ENCODE measurements around the gene PEX11B.

Gene PEX11B, protein sequence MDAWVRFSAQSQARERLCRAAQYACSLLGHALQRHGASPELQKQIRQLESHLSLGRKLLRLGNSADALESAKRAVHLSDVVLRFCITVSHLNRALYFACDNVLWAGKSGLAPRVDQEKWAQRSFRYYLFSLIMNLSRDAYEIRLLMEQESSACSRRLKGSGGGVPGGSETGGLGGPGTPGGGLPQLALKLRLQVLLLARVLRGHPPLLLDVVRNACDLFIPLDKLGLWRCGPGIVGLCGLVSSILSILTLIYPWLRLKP

DNA sequence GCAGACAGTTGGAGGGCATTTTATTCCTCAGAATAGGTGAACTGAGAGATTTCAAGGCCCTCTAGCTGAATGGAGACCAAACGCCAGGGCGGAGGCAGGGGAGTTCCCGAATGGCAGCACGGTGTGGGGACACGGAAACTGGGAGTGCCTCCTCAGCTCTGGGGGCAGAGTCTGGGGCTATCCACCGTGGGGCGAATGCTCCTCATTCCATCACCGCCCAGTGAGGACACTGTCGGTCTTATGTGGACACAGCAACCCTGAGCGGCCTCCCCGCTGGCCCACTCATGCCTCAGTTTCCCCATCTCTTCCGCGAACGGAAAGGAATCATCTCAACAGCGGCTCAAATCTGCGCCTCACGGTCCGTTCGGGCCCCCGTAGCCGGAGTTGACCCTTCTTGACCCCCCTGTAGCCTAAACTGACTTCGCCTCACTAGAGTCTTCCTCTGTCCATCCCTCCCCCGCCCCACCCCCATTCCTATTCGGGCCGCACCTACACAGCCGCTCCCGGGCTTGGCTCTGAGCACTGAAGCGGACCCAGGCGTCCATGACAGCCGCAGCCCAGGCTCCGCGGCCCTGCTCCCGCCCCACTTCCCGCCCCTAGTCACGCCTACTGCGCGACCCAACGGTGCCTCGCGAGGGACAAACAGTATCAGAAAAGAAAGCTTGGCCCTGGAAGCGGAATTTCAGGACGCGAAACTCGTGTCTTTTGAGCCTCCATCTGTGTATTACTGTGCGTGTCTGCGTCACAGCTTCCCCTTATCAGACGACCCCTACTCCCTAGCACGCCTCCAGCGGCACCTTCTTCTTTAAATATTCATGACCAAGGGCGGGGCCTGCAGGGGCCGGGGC lies at the start of gene PEX11B:
Gene PEX11B (minus strand): TSS at position 574 of the 848 bp plus-strand sequence. CDS start 29 bp downstream, at position 545.
- DNase-seq (ENCODE audit: low spot score), result peak; percentile 93

DNA sequence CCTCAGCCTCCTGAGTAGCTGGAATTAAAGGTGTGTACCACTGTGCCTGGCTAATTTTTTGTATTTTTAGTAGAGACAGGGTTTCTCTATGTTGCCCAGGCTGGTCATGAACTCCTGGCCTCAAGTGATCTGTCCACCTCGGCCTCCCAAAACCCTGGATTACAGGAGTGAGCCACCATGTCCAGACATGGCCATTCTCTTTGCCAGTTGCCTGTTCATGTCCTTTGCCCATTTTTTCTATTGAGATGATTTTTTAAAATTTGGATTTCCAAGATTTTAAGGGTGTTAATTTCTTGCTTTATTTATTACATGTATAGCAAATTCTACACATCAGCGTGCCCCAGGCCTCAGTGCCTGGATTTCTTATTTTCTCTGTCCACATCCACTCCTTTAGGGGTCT lies 48.8 kb upstream of the PEX11B start:
- no peak for DNase-seq (ENCODE audit: low spot score)

DNA sequence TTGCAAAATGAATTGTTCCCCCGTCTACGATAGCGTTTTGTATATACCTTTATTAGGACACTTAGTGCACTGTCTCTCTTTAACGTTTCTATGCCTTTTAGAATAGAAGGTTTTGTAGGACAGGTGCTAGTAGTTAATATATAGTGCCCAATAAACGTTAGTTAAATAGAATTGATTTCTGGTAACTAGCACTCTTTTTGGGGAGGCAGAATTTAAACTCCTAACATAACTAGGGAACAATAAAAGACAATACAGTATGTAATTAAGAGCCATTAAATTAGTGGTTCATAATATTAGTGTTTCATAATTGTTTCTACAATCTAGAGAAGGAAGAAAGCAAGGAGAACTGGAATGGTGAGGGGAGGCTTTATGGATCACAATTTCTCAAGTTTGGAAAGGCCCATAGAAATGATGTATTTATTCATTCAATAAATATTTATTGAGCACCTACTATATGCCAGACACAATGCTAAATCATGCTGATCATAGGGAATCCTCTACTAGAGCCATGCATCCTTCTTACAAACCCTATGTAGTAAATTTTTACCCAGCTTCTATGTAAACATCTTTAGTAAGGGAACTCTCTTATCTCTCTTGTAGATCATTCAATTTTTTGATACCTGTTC lies 46.7 kb upstream of the PEX11B start:
- DNase-seq (ENCODE audit: low spot score), result no peak

DNA sequence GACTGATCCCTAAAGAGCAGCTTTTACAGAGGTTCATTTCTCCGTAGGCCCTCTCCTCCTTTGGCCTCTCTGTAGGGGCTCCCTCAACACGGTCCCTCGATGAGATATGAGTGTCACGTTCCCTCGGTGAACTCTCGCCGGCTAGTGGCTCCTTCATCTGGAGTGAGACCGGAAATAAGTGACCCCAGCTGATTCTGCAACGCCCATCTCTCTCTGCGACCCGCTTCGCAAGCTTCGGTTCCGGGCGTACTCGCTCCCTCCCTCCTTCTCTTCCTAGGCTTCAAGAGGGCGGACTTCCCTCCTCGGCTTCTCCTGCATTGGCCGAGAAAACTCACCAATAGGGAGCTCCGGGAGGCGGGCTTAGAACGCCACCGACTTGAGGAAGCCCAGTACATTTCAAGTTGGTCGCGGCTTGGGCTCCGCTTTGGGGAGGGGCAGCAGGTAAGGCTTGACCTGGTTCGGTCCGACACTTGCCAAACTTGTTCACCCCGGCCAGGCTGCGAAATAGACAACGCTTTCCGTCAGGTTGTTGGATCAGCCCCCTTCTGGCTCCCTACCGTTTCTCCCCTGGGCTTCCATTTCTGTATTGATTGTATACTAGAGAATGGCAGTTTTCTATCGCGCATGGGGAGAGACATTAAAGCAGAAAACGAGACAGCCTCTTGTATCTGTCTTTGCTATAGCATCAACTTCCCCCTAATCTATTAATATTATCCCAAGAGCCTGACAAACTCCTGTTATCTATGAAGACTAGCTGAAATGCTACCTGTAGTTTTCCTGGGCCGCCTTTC lies 46.0 kb upstream of the PEX11B start, which contains the start of the genes ANKRD34A and POLR3GL:
Gene ANKRD34A (minus strand): TSS at position 248 of the 791 bp plus-strand sequence. CDS start 2,816 bp downstream, outside the sequence.
Gene POLR3GL (plus strand): TSS at position 363 of the 791 bp plus-strand sequence. CDS start 10,176 bp downstream, outside the sequence.
- peak; percentile 98 for DNase-seq (ENCODE audit: low spot score)

DNA sequence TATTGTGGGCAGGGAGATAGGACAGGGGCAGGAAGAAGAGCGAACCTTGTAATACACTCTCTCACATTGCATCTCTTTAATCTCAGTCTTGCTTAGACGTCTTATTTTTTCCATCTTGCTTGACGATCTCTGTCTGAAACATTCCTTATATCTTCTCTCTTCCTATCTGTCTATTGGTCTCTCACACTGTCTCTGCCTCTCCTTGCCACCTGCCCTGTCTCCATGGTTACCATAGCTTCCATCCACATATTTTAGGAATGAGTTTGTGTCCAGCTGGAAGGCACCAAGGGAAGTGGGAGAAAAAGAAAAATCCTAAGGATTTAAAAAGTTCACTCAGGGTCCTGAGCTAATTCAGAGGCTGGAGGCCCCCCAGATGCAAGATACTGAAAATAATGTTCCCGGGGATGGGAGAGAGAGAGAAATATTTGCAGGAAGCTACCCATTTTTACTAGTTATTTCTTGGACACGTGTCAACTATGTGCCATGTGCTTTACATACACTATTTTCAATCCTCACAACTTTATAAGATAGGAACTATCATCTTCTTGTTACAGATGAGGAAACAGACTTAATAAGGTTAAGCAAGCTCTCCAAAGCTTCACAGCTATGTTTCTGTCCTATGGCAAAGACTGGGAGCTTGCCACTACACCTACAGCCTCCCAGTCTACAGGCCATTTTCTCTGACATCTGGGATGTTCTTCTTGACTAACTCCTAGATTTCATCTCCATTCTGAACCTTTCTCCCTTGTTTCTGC lies 44.9 kb upstream of the PEX11B start:
- DNase-seq (ENCODE audit: low spot score), result no peak

DNA sequence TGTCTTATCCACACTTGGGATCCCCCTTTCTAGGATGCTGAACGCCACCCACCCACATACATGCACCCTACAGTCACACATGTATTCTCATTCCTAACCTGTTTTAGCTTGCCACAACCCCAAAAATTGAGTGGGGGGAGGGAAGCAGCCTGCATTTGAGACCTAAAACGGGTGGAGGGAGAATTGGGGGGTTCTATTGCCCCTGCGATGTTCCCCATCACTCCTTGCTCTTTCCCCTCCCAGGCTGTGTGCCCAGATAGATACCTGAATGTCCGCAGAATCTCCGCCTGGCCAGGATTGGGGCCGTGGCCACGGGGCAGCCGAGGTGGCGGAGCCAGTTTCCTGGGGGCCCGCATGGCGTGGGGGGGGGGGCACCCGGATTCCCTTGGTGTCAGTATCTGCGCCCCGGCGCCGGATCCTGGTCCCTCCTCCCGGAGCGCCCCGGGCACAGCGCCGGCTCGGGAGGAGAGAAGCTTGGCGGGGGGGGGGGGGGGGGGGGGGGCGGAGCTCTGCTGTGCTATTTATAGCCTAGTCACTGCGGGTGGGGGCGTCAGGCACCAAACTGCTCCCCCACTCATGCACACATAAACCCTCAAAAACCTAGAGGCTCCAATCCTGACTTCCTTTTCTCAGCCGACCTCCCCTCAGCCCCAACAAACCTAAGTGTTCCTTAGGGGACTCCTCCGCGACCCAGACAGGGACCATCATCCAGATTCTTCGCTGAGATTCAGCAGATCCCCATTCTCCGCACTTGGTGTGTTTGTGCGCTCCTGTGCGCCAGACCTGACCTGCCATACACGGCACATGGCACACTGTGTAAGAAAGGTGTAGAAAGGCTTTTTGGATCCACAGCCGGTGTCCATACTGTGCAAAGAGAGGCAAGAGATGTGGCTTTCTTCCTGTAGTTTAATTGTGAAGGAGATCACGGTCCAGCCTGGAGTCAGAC lies 43.9 kb upstream of the PEX11B start:
- DNase-seq (ENCODE audit: low spot score), result peak; percentile 82

DNA sequence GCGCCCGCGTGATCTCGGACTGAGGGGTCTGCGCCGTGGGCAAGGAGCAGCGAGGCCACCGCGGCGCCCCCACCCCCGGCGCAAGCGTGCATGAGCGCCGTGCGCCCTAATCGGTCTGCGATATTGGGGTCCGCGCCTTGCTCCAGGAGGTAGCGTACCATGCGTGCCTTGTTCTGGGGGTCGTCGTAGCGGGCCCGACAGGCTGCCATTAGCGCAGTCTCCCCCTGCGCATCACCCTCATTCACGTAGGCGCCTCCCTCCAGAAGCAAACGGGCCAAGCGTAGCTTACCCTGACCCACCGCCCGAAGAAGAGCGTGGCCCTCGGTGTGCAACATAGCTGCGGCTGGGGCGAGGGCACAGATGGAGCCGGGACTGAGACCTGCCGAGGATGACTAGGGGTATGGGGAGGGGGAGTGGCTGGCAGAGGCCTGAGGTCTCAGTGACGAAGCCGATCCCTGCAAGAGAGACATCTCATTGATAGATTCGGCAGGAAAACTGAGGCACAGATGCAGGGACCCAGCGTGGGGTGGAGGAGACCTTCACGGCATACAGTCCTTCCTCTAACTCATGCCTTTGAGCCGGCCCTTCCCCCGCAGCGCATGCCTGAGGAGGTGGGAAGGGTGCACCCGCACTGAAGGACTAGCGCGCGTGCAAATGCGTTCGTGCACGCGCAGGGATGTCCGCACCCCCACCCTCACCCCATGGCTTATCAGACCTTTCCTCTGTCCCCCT lies 43.1 kb upstream of the PEX11B start:
- peak; percentile 75 for DNase-seq (ENCODE audit: low spot score)

DNA sequence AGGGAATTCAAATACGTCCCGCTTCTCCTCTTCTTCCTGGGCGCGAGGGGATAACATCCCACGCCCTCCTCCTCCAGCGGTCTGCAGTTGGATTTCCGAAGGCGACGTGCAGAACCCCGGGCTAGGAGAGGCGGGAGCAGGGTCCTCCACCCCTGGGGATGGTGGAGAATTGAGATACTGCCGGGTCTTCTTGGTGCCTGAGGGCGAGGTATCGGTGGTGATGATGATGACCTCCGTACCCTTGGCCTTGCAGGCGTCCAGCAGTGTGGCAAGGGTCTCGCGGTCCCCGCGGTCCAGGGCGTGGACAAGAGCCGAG lies 42.5 kb upstream of the PEX11B start:
- no peak for DNase-seq (ENCODE audit: low spot score)

DNA sequence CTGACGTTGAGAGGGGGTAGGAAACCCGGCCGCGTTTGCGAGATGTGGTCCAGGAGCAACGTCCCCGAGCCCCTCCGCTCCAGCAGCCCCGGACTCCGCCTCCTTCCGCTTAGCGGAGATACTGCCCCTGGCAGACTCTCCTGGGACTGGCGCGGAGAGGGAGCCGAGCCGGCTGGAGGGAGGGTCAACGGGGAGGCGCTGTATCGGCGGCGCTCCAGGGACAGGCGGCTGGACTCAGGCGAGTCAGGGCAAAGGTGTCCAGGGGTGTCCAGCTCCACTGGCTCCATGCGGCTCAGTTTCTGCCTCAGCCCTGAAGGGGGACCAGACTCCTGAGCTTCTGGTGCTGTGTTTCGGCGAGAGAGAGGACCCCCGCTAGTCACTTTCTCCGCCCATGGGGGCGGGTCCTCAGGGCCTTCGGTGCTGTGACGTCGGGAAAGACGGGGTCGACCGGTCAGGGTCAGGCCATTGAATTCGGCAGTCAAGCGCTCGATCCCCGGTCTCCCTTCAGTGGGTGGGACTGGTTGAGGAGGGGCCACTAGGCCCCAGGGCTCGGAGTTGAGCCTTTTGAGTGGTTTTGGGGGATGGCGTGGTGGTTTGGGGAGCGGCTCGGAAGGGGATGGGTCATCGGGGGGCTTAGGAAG lies 42.1 kb upstream of the PEX11B start:
- peak; percentile 79 for DNase-seq (ENCODE audit: low spot score)

DNA sequence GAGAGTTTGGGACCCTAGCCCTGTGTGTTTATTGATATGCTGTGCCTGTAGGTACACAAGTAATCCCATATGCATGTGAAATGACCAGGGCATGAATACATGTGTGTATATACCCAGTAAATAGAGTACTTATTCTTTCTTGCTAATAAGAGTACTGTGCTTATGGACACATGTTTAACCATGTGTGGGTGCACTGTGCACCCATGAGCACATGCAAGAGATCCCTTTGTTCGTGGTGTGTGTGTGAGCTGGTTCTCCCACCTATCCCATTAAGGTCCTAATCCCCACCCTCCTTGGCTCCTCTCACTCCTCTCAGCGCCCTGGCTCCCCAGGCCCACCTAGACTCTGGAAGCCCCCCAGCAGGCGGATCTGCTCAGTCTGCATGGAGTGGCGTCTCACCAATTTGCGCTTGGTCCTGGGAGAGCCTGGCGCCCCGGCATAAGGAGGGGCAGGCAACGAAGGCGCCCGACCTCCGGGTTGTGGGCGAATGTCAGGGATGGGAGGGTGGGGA lies 41.5 kb upstream of the PEX11B start:
- no peak for DNase-seq (ENCODE audit: low spot score)

DNA sequence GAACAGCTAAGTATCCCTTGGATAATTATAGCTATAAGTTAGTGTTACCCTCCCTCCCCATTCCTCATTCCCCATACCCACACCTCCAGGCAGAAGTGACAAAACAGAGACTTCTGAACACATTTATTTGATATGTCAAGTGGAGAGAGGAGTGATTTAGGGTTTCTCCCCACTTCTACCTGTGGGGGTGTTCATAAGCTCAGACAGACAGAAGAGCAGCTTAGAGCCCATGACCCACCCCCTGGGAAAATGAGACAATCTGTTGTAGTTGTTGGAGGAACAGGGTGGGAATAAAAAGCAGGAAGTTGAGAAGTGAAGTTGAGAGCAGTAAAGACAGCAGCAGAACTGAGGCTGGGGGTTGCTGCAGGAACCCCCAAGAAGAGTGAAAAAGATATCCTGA lies 40.8 kb upstream of the PEX11B start:
- DNase-seq (ENCODE audit: low spot score), result no peak

DNA sequence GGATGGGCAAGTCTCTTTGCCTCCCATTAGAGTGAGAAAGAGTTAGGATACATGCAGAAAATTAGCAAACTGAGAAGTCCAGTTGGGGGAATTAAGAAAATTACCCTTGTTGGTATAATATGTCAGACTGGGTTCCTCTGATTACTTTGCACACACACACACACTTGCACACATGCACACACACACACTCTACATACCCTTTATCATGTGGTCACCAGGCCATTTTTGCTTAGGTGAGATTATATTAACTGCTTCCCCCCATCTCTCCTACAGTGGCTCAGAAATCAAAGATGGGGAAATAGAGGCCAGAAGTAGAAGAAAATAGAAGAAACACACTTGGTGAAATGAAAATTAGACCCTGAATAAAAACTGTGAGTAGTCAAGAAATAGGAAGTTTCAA lies 40.2 kb upstream of the PEX11B start:
- DNase-seq (ENCODE audit: low spot score), result no peak

DNA sequence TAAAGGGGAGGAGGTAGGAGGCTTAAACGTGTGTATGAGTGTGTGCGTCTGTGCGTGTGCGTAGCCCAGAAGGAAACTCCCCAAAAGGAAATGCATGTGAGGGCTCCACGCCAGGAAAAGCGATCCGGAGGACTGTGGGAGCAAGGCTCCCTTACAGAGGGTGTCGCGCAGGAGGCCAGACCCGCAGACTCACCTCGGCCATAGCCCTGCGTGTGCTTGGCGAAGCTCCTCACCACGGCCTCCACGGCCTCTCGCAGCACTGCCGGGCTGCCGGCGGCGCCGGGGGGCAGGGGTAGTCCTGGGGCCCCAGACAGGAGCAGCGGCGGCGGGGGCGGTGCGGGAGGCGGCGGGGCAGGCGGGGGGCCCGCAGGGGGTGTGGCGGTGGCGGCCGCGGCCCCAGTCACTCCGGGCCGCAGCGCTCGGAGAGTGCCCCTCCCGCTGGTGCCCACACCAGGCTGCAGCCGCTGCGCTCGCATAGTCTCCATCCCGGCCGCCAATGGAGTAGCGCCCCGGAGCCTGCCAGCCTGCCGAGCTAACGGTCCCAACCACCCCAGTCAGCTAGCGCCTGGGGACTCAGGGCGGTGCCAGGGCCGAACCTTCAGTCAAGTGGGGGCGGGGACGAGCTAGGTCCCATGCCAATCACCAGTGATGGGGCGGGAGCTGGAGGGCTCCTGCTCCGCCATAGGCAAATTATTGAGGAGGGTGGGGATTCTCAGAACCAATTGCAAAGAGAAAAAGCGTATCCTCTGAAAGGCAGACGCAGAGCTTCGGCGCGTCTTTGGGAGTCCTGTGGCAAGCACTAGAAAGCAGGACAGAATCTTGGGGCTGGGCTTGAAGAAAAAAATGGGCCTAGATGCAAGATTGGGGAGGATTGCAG lies 39.2 kb upstream of the PEX11B start, which contains the start of gene LIX1L:
Gene LIX1L (minus strand): TSS at position 575 of the 877 bp plus-strand sequence. CDS start 90 bp downstream, at position 485.
- DNase-seq (ENCODE audit: low spot score), result peak; percentile 99

DNA sequence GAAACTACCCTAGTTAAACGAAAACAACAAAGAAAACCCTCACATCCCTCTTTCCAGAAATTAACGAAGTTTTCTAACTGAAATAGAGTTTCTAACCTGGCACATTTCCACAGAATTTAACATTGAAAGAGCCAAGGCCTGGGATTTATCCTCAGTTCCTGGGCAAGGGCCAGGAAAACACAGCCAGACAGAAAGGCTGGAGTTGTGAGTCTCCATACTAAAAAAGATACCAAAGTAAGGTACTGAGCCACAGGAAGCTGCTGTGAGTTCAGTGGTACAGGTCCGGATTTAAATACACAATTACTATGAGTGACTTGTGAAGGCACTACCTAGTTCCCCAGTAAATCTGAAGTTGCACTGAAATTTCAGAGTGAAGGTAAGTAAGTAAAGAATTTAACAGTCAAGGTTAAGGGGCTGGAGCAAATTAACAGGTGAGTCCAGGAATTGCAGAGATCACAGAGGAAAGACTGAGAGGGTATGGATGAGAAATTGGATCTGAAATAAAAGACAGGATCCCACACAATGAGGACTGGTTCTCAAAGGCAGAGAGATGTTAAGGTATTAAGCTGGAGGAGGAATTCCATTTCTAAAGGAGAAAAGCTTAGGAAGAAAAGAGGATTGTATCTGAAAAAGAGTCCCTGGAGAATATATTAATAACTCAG lies 38.4 kb upstream of the PEX11B start:
- no peak for DNase-seq (ENCODE audit: low spot score)

DNA sequence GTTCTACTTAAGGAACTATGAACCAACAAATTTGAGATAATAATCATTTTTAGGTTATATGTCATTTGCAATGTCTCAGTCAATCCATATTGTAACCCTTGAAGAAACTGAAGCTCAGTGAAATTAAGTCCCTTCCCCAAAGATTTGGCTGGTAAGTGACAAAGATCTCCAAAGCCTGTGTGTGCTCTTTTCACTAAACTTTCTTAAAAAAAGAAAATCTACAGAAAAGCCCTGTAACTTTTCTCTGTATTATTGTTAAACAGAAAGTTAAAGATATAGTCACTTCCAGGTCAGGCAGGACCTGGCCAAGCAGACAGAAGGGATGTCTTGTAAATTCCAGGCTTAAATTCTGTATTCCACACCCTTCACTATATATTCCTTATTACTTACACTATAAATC lies 37.8 kb upstream of the PEX11B start:
- DNase-seq (ENCODE audit: low spot score), result no peak

DNA sequence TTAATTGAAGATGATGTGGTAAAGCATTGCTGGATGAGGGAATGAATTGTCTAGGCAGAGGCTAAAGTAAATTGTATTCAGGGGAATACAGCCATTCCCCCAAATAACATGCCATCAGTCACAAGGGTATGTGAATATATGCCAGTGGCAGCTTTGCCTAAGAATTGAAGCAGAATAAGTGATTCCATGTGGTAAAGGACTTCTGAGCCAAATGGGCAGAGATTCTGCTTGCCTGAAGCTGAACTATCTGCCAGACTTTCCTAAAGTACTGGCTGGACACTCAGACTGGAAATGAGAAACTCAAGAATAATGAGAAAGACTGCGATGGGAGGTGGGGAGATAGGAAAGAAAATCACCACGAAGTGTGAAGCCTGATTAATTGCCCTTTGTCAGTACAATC lies 36.9 kb upstream of the PEX11B start:
- DNase-seq (ENCODE audit: low spot score), result no peak

DNA sequence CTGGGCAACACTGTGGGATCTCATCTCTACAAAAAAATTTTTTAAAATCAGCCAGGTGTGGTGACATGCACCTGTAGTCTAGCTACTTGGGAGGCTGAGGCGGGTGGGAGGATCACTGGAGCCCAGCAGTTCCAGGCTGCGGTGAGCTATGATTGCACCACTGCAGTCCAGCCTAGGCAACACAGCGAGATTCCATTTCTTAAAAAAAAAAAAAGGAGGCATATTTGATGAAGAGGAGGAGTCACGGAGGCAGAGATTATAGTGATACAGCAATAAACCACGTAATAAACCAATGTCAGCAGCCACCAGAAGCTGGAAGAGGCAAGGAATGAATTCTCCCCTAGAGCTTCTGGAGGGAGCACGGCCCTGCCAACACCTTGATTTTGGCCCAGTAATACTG lies 35.3 kb upstream of the PEX11B start:
- DNase-seq (ENCODE audit: low spot score), result no peak

Data from Ammon's horn (tissue), 1 donor.